H9 (cell line): ENCODE measurements around the gene EIF3A. TPM values are rescaled to one million over a fixed set of nuclear protein-coding genes. Genes with fewer than 3 reads are reported as not detected.

Experiments
- DNase-seq: peaks from one replicate; pipeline ENCODE4 v3.0.0-alpha.2; 2017
- H2AFZ ChIP-seq: one replicate; pipeline ENCODE4 v1.6.1; 2013; ENCODE audit warnings: mild to moderate bottlenecking, low read length, control low read depth, moderate library complexity
- H2AK5ac ChIP-seq: 2 replicates; pipeline ENCODE4 v1.6.1; 2013; ENCODE audit warnings: low read length, control low read depth, mixed read lengths; ENCODE audit not compliant: insufficient read length
- H2BK120ac ChIP-seq: one replicate; pipeline ENCODE4 v1.6.1; 2013; ENCODE audit warnings: low read depth, mild to moderate bottlenecking, low read length, control low read depth, inconsistent platforms; ENCODE audit not compliant: poor library complexity, severe bottlenecking
- H2BK12ac ChIP-seq: 2 replicates; pipeline ENCODE4 v1.6.1; 2013; ENCODE audit warnings: low read length, control low read depth, mixed read lengths, low read depth; ENCODE audit not compliant: insufficient read length
- H2BK15ac ChIP-seq: 2 replicates; pipeline ENCODE4 v1.6.1; 2013; ENCODE audit warnings: low read depth, low read length, control low read depth
- H2BK20ac ChIP-seq: one replicate; pipeline ENCODE4 v1.6.1; 2013; ENCODE audit warnings: low read depth, mild to moderate bottlenecking, low read length, control low read depth, inconsistent platforms; ENCODE audit not compliant: poor library complexity, severe bottlenecking
- H2BK5ac ChIP-seq: 2 replicates; pipeline ENCODE4 v1.6.1; 2013; ENCODE audit warnings: low read length, control low read depth, mixed read lengths; ENCODE audit not compliant: insufficient read length
- H3K14ac ChIP-seq: 2 replicates; pipeline ENCODE4 v1.6.1; 2013; ENCODE audit warnings: low read length, control low read depth; ENCODE audit not compliant: insufficient read depth
- H3K18ac ChIP-seq: 2 replicates; pipeline ENCODE4 v1.6.1; 2013; ENCODE audit warnings: low read depth, mild to moderate bottlenecking, mixed read lengths, low read length, control low read depth; ENCODE audit not compliant: insufficient read length
- H3K23ac ChIP-seq: 2 replicates; pipeline ENCODE4 v1.6.1; 2013; ENCODE audit warnings: low read length, control low read depth, mixed read lengths, low read depth; ENCODE audit not compliant: insufficient read length
- H3K23me2 ChIP-seq: 2 replicates; pipeline ENCODE4 v1.6.1; 2013; ENCODE audit warnings: low read depth, mild to moderate bottlenecking, mixed read lengths, low read length, control low read depth; ENCODE audit not compliant: insufficient read length, poor library complexity, severe bottlenecking
- H3K27ac ChIP-seq: 2 replicates; pipeline ENCODE4 v1.5.1; 2013; ENCODE audit warnings: low read length, control low read depth, mixed read lengths, low read depth; ENCODE audit not compliant: insufficient read length
- H3K27me3 ChIP-seq: 2 replicates; pipeline ENCODE4 v1.6.1; 2013; ENCODE audit warnings: low read length, control low read depth, inconsistent platforms; ENCODE audit not compliant: insufficient read depth
- H3K4ac ChIP-seq: 2 replicates; pipeline ENCODE4 v1.6.1; 2013; ENCODE audit warnings: low read depth, mild to moderate bottlenecking, control low read depth, inconsistent platforms, low read length, moderate library complexity
- H3K4me1 ChIP-seq: 2 replicates; pipeline ENCODE4 v1.6.1; 2013; ENCODE audit warnings: low read length, control low read depth, inconsistent platforms; ENCODE audit not compliant: insufficient read depth
- H3K4me2 ChIP-seq: 2 replicates; pipeline ENCODE4 v1.6.1; 2013; ENCODE audit warnings: low read length, control low read depth, mixed read lengths; ENCODE audit not compliant: insufficient read length, insufficient read depth
- H3K56ac ChIP-seq: 2 replicates; pipeline ENCODE4 v1.6.1; 2013; ENCODE audit warnings: low read depth, mild to moderate bottlenecking, mixed read lengths, low read length, control low read depth; ENCODE audit not compliant: insufficient read length
- H3K79me1 ChIP-seq: 2 replicates; pipeline ENCODE4 v1.6.1; 2013; ENCODE audit warnings: low read depth, mild to moderate bottlenecking, moderate library complexity, low read length, control low read depth, inconsistent platforms; ENCODE audit not compliant: insufficient read depth, poor library complexity, severe bottlenecking
- H3K79me2 ChIP-seq: 2 replicates; pipeline ENCODE4 v1.6.1; 2013; ENCODE audit warnings: low read length, control low read depth, inconsistent platforms; ENCODE audit not compliant: insufficient read depth
- H3K9ac ChIP-seq: 2 replicates; pipeline ENCODE4 v1.6.1; 2013; ENCODE audit warnings: low read length, control low read depth, mixed read lengths; ENCODE audit not compliant: insufficient read length; ENCODE audit errors: extremely low read depth
- H3K9me3 ChIP-seq: one replicate; pipeline ENCODE4 v1.6.1; 2013; ENCODE audit warnings: low read depth, low read length, inconsistent platforms; ENCODE audit not compliant: control insufficient read depth
- H3T11ph ChIP-seq: one replicate; pipeline ENCODE4 v1.6.1; 2013; ENCODE audit warnings: mild to moderate bottlenecking, low read length, control low read depth, inconsistent platforms
- H4K20me1 ChIP-seq: one replicate; pipeline ENCODE4 v1.6.1; 2013; ENCODE audit not compliant: control insufficient read depth, insufficient read length, insufficient read depth
- H4K5ac ChIP-seq: 2 replicates; pipeline ENCODE4 v1.6.1; 2013; ENCODE audit warnings: low read depth, mild to moderate bottlenecking, mixed read lengths, low read length, control low read depth; ENCODE audit not compliant: insufficient read length
- H4K8ac ChIP-seq: replicated peaks from 2 replicates; pipeline ENCODE4 v1.6.1; 2013; ENCODE audit warnings: low read length, control low read depth, mixed read lengths, low read depth; ENCODE audit not compliant: insufficient read length
- H4K91ac ChIP-seq: 2 replicates; pipeline ENCODE4 v1.6.1; 2013; ENCODE audit warnings: low read depth, mild to moderate bottlenecking, moderate library complexity, mixed read lengths, low read length, control low read depth; ENCODE audit not compliant: insufficient read length
- H3K27ac Mint-ChIP-seq, 3 experiments: 2 replicates in 2 of 3; 3 replicates in 1 of 3; pipeline ENCODE4 v1.8.0; 2020 to 2021; ENCODE audit warnings: mixed read lengths in 3 of 3, mild to moderate bottlenecking in 1 of 3, moderate library complexity in 1 of 3
- H3K27me3 Mint-ChIP-seq: 2 replicates; pipeline ENCODE4 v1.8.0; 2021; ENCODE audit warnings: low read depth, mild to moderate bottlenecking, moderate library complexity, mixed read lengths
- H3K36me3 Mint-ChIP-seq, 3 experiments: 2 replicates in 2 of 3; 3 replicates in 1 of 3; pipeline ENCODE4 v1.8.0; 2020 to 2021; ENCODE audit warnings: low read depth in 3 of 3, mixed read lengths in 3 of 3; ENCODE audit not compliant: insufficient read depth in 1 of 3
- H3K4me1 Mint-ChIP-seq, 2 experiments: 2 replicates each; pipeline ENCODE4 v1.8.0; 2020; ENCODE audit warnings: mixed read lengths in 2 of 2
- H3K4me3 Mint-ChIP-seq, 2 experiments: 2 replicates in 1 of 2; 3 replicates in 1 of 2; pipeline ENCODE4 v1.8.0; 2020 to 2021; ENCODE audit warnings: mild to moderate bottlenecking in 2 of 2, mixed read lengths in 2 of 2, moderate library complexity in 1 of 2
- H3K9me3 Mint-ChIP-seq, 2 experiments: 2 replicates in 1 of 2; 3 replicates in 1 of 2; pipeline ENCODE4 v1.8.0; 2020; ENCODE audit warnings: mild to moderate bottlenecking in 2 of 2, mixed read lengths in 2 of 2, moderate library complexity in 1 of 2
- WGBS: extraction: QIAGEN DNeasy Blood & Tissue Kit; methylation state at CpG from one replicate; pipeline ENCODE4 v1.1.7; 2013; ENCODE audit warnings: missing lambda C conversion rate, low lambda C conversion rate, mixed read lengths; ENCODE audit not compliant: insufficient read length; ENCODE audit errors: extremely low coverage; 5-methylcytosine and 5-hydroxymethylcytosine counted together
- total RNA-seq: library from RNA; stranded (reverse); gene quantifications from 2 replicates; pipeline ENCODE4 v1.2.1, GENCODE V29; 2021
- TF ChIP-seq, protein P1 (sequence below): fragments of 200-600 bp; sonication (generic); conservative IDR thresholded peaks from 3 replicates; pipeline ENCODE4 v1.8.0; 2021; ENCODE audit warnings: antibody characterized with exemption, mild to moderate bottlenecking

Gene EIF3A
- total RNA-seq, 1 experiment from 2014 or later, result 206 TPM

DNA sequence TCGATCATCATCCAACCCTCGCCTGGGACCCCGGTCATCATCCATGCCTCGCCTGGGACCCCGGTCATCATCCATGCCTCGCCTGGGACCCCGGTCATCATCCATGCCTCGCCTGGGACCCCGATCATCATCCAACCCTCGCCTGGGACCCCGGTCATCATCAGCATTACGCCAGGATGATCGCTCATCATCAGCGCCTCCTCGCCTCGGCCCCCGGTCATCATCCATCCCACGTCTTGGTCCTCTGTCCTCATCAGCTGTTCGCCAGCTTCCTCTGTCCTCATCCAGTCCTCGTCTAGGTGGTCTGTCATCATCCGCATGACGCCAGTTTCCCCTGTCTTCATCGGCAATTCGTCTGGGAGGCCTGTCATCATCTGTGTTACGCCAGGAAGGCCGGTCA, 38.4 kb downstream of the EIF3A start:
- H4K5ac ChIP-seq, result no peak overlapping the region
- no peak overlapping the region for H3K9ac ChIP-seq
- no peak overlapping the region for H3K4me3 Mint-ChIP-seq
- H2BK5ac ChIP-seq, result no peak overlapping the region
- no peak overlapping the region for H3K27ac ChIP-seq
- H3K56ac ChIP-seq, result no peak overlapping the region
- H3K4me2 ChIP-seq, result no peak overlapping the region
- H3K4ac ChIP-seq, result no peak overlapping the region
- H3K27me3 Mint-ChIP-seq, result peaks cover 3% of the 10 kb centered on the region; the same call in 1 of the 2 replicates
- H3K9me3 Mint-ChIP-seq, result no peaks in the 10 kb centered on the region
- H2BK20ac ChIP-seq, result no peak overlapping the region
- H3K23ac ChIP-seq, result no peak overlapping the region
- H2BK12ac ChIP-seq, result no peak overlapping the region
- H3K79me1 ChIP-seq, result peaks cover 14% of the 10 kb centered on the region
- no peaks in the 10 kb centered on the region; a peak in 1 of 4 replicates for H3K4me1 Mint-ChIP-seq
- H3K23me2 ChIP-seq, result no peaks in the 10 kb centered on the region
- no peak overlapping the region for H2AFZ ChIP-seq
- no peaks in the 10 kb centered on the region for H3K27me3 ChIP-seq
- H4K20me1 ChIP-seq, result no peaks in the 10 kb centered on the region
- no peaks in the 10 kb centered on the region for H3K4me1 ChIP-seq
- WGBS, result no CpG with 5 or more reads among the region's 26 CpGs
- H3K9me3 ChIP-seq, result no peaks in the 10 kb centered on the region
- no peak overlapping the region for H4K91ac ChIP-seq
- no peak overlapping the region for H3K14ac ChIP-seq
- H3K18ac ChIP-seq, result no peak overlapping the region
- H2AK5ac ChIP-seq, result no peak overlapping the region
- peak overlapping the region in 2 of 3 experiments; percentile 8 to 82; a peak in 2 of 7 replicates for H3K27ac Mint-ChIP-seq
- H3K79me2 ChIP-seq, result peaks cover 3% of the 10 kb centered on the region; the same call in 1 of the 2 replicates
- TF ChIP-seq, protein P1, sequence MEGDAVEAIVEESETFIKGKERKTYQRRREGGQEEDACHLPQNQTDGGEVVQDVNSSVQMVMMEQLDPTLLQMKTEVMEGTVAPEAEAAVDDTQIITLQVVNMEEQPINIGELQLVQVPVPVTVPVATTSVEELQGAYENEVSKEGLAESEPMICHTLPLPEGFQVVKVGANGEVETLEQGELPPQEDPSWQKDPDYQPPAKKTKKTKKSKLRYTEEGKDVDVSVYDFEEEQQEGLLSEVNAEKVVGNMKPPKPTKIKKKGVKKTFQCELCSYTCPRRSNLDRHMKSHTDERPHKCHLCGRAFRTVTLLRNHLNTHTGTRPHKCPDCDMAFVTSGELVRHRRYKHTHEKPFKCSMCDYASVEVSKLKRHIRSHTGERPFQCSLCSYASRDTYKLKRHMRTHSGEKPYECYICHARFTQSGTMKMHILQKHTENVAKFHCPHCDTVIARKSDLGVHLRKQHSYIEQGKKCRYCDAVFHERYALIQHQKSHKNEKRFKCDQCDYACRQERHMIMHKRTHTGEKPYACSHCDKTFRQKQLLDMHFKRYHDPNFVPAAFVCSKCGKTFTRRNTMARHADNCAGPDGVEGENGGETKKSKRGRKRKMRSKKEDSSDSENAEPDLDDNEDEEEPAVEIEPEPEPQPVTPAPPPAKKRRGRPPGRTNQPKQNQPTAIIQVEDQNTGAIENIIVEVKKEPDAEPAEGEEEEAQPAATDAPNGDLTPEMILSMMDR, result no peak
- no peak for DNase-seq
- H2BK120ac ChIP-seq, result no peak overlapping the region
- peaks cover 73 to 98% (median 89%) of the 10 kb centered on the region in 3 experiments; a peak in 6 of 7 replicates for H3K36me3 Mint-ChIP-seq
- no peak overlapping the region for H2BK15ac ChIP-seq
- H4K8ac ChIP-seq, result no peak overlapping the region
- no peak overlapping the region for H3T11ph ChIP-seq
